Activated T-cell treated with anti-CD3 and anti-CD28 coated beads for 4 hours (primary cell): ENCODE data around the gene LY6G5C.

Experiments
- DNase-seq: peaks from one replicate; pipeline ENCODE4 v3.0.0-alpha.2; 2020

LY6G5C gene

GRCh38 chr6:31680226-31681134 lies at the start of gene LY6G5C:
LY6G5C (minus strand) TSS chr6:31681067; CDS start chr6:31680373, 694 bp downstream.
- DNase-seq = peak; percentile 48

GRCh38 chr6:31729979-31730630 lies 49.2 kb upstream of the LY6G5C start:
- DNase-seq = peak; percentile 53

DNA sequence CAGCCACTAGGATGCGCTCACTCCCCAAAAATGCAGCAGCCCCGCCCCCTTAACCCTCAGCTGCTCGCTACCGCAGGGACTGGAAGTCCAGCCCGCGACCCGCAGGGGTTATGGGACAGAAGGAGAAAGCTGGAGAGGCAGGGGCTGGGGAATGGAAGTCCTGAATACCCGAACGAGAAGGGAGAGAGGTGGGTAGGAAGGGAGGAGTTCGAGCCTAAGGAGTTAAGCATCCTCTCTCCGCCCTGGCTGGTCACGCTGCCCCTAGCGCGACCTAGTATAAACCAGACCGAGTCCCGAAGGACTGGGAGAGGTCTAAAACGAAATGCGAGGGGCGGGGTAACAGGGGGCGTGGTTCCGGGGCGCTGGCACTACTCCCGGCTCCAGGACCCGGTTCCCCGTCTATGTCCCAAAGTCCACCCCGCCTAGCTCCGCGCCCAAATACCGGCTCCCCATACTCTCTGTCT lies 48.7 kb upstream of the LY6G5C start:
- DNase-seq = peak; percentile 77

DNA sequence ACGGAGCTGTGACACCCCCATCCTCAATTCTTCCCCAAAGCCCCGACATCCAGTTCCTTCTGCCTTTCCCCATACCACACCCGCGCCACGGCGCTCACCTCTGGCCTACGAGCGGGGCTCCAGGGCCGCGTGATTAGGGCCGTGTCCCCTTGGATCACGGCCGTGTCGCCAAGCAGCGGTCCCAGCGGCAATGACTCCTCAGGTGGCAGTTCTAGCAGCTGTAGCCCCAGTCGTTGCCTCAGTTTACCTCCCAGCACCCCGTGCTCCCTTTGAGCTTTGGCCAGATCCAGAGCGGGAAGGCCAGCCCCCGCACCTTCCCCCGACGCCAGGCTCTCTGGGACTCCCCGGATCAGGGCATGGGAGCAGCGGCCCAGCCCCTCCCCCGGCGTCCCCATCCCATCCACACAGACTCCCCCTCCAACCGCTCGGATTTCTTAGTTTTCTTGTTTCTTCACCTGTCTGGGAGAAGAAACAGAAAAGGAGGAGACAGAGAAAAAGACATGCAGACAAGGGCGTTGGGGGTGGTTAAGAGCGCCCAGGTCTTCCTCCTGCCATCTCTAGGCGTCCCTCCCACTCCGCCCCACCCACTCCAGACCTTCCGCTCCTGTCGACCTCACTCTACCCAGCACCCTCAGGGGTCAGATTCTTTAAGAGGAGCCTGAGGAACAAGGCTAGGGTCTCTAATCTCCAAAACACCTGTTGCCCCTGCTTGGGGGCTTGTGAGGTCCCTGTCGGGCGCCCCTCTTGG lies 48.1 kb upstream of the LY6G5C start, which contains the start of gene DDAH2:
DDAH2 (minus strand) TSS at position 533 of the 748 bp plus-strand sequence; CDS start at position 395, 138 bp downstream.
- DNase-seq = no peak

DNA sequence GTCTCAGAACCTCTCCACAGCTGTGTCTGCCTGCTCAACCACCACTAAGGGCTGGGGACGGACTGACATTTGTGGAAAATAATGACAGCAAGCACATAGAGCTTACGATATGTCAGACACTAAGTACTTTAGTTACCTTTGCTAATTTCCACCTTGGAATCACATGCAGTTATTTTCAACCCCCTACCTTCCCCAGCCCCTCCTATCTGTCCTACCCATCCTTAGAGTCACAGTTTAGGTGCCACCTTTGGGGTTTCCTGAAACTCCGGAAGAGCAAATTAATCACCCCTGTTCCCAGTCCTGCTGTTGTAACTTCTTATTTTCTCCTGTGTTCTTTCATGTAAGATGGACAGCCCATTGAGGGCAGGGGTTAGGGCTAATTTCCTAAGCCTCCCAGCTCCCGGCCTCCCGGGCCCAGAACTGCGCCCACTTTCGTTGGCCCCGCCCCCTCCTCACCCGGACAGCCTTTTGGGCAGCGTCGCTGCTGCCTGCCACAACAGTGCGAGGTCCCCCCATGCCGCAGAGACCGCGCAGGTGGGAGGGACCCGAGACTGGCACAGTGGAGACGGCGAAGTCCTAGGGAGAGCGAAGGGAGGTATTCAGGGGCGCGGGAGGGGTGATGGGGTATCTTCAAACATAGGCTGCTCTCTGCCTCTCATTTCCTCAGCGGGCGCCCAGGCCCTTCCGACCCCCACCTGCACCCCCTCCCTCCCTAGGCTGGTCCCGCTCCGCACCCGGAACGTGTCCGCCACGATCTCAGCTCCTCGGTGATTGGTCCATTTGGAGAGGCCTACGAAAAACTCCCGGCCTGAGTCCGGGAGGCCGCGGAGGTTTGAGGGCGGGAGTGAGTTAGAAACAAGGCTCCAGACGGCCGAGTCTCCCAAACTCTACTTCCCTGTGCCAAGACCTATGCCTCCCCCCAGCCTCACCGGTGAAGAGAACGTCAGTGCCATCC lies 47.1 kb upstream of the LY6G5C start:
- DNase-seq = no peak

DNA sequence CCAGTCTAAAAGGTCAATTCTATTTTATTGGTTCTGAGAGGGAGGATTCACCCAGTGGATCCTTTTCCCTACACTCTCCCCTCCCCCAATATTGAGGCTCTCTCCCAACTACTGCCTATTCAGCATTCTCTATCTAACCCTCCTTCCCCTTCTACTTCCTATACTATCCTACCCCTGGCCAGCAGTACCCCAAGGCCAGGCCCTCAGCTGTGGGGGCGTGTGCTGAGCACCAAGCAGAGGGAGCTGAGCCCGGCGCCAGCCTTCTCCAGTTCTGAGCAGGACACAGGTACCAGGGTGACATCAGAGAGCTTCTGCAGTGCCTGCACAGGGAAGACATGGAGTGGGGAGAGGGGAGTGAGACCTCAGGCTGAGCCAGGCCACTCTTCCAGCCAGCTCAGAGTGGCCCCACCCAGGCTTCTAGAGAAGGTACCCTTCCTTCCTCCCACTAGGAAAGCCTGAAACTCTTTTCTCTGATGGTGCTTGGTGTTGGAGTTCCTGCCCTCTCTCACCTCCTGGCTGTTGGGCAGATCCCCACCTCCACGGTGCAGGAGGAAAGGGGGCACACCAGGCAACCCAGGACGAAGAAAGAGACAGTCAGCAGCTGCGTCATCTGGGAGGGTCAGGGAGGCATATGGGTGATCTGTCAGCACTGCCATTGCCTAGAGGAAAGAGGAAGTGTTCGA lies 46.3 kb upstream of the LY6G5C start:
- no peak for DNase-seq

GRCh38 chr6:31725502-31726350 lies 44.9 kb upstream of the LY6G5C start:
- DNase-seq = no peak

GRCh38 chr6:31723980-31724691 lies 43.3 kb upstream of the LY6G5C start:
- no peak for DNase-seq

DNA sequence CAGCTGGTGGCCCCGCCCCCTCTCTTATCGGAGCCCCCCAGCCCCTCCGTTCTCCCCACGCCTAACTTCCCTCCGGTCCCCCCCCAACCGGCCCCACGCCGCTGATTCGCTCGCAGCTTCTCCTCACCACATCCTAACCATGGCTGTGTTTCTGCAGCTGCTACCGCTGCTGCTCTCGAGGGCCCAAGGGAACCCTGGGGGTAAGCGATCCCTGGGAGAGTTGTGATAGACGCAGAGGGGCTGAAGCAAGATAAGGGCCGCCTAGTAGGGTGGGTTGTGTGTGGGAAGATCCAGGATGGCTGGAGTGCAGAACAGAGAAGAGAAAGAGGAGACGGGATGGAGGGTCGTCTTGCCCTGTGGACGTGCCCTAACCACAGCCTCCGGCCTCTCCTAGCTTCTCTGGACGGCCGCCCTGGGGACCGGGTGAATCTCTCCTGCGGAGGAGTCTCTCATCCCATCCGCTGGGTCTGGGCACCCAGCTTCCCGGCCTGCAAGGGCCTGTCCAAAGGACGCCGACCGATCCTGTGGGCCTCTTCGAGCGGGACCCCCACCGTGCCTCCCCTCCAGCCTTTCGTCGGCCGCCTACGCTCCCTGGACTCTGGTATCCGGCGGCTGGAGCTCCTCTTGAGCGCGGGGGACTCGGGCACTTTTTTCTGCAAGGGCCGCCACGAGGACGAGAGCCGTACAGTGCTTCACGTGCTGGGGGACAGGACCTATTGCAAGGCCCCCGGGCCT lies 42.5 kb upstream of the LY6G5C start, which contains the start of gene MPIG6B:
MPIG6B (plus strand) TSS at position 129 of the 735 bp plus-strand sequence; CDS start at position 140, 11 bp downstream.
- no peak for DNase-seq

- no peak for DNase-seq
These were observed 41.3 kb upstream of the LY6G5C start for GRCh38 chr6:31722173-31722572.

DNA sequence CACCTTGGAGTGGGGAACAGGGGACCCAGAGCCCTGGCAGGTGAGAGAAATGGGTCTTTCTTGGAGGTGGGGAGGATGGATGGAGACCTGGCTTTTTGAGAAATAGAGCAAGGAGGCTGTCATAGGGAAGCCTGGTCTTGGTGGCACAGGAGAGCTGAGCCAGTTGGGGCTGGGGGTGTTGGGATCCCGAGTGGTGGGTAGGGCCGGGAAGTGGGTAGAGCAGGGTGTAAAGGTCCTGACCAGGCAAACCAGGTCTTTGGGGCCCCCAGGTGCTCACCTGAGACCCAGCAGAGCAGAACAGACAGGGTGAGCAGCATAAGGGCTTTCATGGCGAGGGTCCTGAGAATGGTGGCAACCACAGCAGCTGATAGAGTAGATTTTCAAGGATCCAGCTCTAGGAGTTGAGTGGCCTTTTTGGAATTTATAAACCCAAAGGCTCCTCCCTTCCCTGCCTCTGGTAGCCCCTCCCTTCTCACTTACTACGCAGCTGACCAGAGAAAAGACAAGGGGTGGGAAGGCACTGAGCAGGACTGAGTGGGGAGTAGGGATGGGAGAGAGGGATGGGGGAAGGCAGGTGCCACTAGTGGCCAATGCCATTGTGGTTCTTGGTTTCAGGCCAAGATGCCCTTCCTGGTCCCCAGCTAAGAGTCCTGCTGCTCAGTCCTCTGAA lies 40.6 kb upstream of the LY6G5C start, which contains the start of gene LY6G6C:
LY6G6C (minus strand) TSS at position 396 of the 670 bp plus-strand sequence; CDS start at position 329, 67 bp downstream.
- DNase-seq = no peak

DNA sequence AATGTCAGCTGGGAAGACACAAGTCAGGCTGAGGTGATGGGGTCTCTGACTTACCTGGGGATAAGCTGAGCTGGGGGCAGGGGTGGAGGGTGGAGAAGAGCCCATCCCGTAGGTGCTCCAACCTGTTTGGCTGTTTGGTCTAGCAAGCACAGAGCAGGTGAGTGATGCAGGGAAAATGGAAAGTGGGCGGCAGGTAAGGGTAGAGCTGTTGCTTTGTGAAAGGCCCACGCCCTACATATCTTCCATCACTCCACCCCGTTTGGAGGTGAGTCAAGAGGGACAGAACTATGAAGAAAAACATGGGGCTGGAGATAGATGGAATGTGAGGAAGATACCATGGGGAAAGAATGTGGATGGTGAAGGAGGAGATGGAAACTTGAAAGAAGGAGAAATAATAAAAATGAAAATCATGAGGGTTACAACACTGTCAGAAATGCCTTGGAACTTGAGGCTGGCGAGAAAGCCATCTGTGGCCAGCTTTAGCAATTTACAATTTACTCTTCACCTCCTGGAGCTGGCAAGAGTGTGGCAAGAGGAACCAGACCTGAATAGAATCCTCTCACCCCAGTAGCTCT lies 39.4 kb upstream of the LY6G5C start:
- no peak for DNase-seq

GRCh38 chr6:31719001-31719400 lies 38.1 kb upstream of the LY6G5C start:
- DNase-seq = no peak

DNA sequence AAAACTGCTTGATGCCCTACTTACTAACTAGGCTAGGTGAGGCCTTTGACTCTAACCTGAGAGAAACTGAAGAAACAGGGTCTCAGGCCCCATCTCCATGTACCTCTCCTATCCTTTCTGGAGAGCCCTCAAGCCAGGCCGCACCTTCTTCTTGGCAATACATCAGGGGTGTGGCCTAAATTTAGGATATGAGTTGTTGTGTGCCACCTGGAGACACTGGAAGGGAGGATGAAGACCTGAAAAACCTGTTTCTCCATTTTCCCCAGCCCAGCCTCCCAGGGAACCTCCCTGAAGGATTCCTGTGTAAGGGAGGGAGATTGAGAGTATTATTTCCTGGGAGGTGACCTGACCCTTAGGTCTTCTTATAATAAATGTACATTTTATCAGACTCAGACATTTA lies 37.4 kb upstream of the LY6G5C start:
- no peak for DNase-seq

DNA sequence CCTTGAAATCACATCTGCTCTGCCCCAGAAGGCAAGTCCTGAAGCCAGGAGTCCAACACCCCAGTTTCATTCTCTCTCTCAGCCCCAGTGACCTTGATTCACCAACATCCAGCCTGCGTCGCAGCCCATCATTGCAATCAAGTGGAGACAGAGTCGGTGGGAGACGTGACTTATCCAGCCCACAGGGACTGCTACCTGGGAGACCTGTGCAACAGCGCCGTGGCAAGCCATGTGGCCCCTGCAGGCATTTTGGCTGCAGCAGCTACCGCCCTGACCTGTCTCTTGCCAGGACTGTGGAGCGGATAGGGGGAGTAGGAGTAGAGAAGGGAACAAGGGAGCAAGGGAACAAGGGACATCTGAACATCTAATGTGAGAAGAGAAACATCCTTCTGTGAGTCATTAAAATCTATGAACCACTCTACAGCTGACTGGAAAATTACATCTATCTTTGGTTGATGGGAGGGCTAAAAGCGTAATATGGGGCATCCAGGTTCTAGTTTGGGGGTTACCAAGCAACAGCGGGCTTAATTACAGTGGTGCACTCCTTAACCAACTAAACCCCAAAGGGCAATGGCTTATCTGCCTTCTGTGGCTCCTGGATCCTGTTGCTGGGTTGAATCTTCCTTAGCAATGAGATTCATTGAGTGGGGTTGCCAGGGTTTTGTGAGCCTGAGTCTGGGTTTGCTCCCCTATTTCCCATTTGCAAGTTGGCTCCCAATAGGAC lies 36.8 kb upstream of the LY6G5C start:
- DNase-seq = no peak

DNA sequence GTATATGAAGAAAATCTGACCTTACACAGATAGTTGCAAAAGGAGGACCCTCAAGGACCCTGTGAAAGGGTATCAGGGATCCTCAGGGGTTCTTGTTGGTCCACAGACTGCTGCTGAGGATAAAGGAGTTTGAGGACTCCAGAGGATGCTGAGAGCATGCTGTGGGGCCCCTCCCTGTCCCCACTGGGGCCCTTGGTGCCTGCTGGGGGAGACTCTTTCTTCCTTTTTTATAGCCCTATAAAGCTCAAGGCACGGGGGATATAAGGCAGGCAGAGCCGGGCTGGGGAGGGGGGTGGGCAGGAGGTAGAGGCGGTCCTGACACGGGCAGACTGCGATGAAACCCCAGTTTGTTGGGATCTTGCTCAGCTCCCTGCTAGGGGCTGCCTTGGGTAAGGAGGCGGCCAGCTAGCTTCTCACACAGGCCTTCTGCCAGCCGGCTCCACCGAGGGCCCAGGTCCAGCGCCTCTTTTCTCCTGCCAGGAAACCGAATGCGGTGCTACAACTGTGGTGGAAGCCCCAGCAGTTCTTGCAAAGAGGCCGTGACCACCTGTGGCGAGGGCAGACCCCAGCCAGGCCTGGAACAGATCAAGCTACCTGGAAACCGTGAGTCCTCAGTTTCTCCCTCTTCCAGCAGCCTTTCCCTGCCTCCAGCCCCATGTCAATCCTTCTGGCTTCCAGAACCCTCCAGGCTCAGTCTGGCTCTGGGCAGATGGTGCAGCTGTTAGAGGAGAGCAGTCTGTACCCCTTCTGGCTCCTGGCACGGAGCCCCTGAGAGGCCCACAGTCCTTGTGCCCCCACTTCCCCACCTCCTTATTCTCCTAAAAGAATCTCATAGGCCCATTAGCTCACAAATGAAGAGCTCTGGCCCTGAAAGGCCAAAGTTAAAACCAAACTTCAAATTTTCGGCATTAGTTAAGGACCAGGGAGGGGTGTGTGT lies 34.4 kb upstream of the LY6G5C start, which contains the start of gene LY6G6D:
LY6G6D (plus strand) TSS at position 327 of the 937 bp plus-strand sequence; CDS start at position 335, 8 bp downstream.
- no peak for DNase-seq
